Measurements from ENCODE around the gene MAP2K6. TPM values are rescaled to one million over a fixed set of nuclear protein-coding genes. Genes with fewer than 3 reads are reported as not detected.

Gene MAP2K6
- total RNA-seq, 1 donor = 2.0 TPM

- no peak for DNase-seq (ENCODE audit: low read depth)
- no peak overlapping the region for H3K4me3 ChIP-seq (ENCODE audit: low read depth, low read length)
- TF ChIP-seq, protein P1, sequence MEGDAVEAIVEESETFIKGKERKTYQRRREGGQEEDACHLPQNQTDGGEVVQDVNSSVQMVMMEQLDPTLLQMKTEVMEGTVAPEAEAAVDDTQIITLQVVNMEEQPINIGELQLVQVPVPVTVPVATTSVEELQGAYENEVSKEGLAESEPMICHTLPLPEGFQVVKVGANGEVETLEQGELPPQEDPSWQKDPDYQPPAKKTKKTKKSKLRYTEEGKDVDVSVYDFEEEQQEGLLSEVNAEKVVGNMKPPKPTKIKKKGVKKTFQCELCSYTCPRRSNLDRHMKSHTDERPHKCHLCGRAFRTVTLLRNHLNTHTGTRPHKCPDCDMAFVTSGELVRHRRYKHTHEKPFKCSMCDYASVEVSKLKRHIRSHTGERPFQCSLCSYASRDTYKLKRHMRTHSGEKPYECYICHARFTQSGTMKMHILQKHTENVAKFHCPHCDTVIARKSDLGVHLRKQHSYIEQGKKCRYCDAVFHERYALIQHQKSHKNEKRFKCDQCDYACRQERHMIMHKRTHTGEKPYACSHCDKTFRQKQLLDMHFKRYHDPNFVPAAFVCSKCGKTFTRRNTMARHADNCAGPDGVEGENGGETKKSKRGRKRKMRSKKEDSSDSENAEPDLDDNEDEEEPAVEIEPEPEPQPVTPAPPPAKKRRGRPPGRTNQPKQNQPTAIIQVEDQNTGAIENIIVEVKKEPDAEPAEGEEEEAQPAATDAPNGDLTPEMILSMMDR (IDR thresholded peaks at IDR 0.05; ENCODE audit: insufficient read depth, low read length) = no peak
These were observed 71.6 kb downstream of the MAP2K6 start for GRCh38 chr17:69485901-69486643.

DNA sequence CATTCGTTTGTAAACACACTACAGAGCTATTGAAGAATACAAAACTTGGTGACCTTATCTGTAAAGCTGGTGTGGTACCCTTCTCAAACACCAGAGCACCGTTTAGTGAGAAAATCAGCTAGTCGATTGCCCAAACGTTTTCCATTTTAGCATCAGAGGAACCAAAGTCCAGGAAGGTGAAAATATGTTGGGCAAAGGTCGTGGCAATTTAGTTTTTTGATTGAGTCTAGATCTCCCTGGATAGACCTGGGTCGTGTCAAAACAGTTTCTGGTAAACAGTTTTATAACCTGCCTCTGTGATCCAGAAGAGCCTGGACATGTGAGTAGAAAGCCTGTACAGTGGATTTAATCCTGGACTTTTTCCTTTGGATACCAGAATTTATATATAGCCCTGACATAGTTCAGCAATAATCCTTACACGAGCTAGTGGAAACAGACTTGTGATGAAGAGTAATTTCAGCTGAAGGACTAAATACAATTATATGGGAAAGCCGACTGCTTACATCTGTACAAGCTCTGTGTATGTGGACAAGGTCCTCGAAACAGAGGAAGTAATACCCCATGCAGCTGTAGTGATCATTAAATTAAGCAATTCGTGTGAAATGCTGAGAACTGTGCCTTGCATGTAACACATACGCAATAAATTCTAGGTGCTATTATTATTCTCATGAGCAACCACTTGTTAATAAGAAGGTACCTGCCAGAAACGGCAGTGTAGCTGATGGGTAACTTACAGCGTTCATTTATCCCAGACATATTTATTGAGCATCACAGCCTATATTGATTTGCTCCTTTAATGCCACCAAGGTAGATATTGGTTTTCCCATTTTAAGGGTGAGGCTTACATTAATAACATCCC, 72.5 kb downstream of the MAP2K6 start:
- TF ChIP-seq, protein P1 (IDR thresholded peaks at IDR 0.05; ENCODE audit: insufficient read depth, low read length) = no peak
- H3K4me3 ChIP-seq (ENCODE audit: low read depth, low read length) = no peak overlapping the region
- no peak for DNase-seq (ENCODE audit: low read depth)

DNA sequence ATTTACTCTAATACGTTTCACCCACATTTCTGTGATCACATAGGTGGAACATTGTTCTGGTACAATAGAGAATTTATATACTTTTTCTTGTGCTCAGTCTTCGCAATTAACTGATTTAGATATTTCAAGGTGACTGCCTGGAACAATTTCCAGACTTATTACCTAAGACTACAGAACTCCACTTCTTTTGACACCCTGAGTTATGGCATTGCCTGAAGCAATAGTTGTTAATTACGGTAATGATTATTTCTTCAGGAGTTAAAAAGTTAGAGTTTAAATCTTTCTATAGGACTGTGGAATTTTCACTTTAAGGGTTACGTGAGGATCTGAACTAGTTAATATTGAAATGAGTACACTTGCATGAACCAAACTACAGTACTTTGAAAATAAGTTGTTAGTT, 74.8 kb downstream of the MAP2K6 start:
- TF ChIP-seq, protein P1 (IDR thresholded peaks at IDR 0.05; ENCODE audit: insufficient read depth, low read length) = no peak
- DNase-seq (ENCODE audit: low read depth) = no peak
- H3K4me3 ChIP-seq (ENCODE audit: low read depth, low read length) = no peak overlapping the region

GRCh38 chr17:69492410-69493071, 78.0 kb downstream of the MAP2K6 start:
- H3K4me3 ChIP-seq (ENCODE audit: low read depth, low read length) = no peak overlapping the region
- peak; percentile 37 for DNase-seq (ENCODE audit: low read depth)
- TF ChIP-seq, protein P1 (IDR thresholded peaks at IDR 0.05; ENCODE audit: insufficient read depth, low read length) = no peak

DNA sequence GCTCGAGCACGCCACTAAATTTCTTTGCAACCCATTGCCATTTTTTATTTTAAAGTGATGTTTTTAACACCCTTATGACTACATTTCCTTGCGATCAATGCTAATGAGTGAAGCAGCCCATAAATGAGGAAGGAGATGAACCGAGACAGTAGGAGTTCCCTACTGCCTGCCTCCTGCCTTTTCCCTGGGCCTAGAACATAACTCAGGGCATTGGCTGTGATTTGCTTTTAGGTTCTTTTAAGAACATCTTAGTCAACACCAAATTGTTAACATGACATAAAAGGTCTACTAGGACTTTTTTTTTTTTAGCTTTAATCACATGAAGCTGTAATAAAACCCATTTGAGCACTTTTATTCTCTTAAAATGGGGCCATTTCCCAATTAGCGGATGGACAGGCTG, 81.3 kb downstream of the MAP2K6 start:
- no peak for DNase-seq (ENCODE audit: low read depth)
- no peak overlapping the region for H3K4me3 ChIP-seq (ENCODE audit: low read depth, low read length)
- TF ChIP-seq, protein P1 (IDR thresholded peaks at IDR 0.05; ENCODE audit: insufficient read depth, low read length) = no peak

GRCh38 chr17:69497161-69497560, 82.7 kb downstream of the MAP2K6 start:
- no peak overlapping the region for H3K4me3 ChIP-seq (ENCODE audit: low read depth, low read length)
- no peak for DNase-seq (ENCODE audit: low read depth)
- TF ChIP-seq, protein P1 (IDR thresholded peaks at IDR 0.05; ENCODE audit: insufficient read depth, low read length) = no peak
